HG03103 (cell line): Measurements from ENCODE around the gene EPHA10.
"Not testable (repeated sequence)": the region's sequence is repeated elsewhere in the genome, so short reads cannot be mapped to it uniquely, and the experiment has no call there.

Experiments used
- ATAC-seq: cut with Tn5 transposase; IDR thresholded peaks from one replicate; pipeline ENCODE4 v1.9.1; 2021; ENCODE audit warnings: low read depth; ENCODE audit not compliant: unreplicated experiment

Gene EPHA10

DNA sequence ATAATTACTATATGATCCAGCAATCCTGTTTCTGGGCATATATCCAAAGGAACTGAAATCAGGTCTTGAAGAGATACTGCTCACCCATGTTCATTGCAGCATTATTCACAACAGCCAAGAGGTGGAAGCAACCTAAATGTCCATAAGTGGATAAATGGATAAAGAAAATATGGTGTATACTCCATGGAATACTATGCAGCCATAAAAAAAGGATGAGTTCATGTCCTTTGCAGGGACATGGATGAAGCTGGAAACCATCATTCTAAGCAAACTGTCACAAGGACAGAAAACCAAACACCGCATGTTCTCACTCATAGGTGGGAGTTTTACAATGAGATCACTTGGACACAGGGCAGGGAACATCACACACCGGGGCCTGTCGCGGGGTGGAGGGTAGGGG is 26.3 kb downstream of the EPHA10 start:
- not testable (repeated sequence) for ATAC-seq

DNA sequence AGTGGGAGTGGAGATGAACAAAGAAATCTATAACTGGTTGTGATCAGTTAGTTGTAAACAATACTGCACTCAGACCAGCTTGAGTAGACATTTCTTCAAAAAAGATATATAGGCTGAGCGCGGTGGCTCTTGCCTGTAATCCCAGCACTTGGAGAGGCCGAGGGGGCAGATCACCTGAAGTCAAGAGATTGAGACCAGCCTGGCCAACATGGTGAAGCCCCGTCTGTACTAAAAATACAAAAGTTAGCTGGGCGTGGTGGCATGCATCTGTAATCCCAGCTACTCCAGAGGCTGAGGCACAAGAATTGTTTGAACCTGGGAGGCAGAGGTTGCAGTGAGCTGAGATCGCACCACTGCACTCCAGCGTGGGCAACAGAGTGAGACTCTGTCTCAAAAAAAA is 26.9 kb downstream of the EPHA10 start:
- ATAC-seq = not testable (repeated sequence)

DNA sequence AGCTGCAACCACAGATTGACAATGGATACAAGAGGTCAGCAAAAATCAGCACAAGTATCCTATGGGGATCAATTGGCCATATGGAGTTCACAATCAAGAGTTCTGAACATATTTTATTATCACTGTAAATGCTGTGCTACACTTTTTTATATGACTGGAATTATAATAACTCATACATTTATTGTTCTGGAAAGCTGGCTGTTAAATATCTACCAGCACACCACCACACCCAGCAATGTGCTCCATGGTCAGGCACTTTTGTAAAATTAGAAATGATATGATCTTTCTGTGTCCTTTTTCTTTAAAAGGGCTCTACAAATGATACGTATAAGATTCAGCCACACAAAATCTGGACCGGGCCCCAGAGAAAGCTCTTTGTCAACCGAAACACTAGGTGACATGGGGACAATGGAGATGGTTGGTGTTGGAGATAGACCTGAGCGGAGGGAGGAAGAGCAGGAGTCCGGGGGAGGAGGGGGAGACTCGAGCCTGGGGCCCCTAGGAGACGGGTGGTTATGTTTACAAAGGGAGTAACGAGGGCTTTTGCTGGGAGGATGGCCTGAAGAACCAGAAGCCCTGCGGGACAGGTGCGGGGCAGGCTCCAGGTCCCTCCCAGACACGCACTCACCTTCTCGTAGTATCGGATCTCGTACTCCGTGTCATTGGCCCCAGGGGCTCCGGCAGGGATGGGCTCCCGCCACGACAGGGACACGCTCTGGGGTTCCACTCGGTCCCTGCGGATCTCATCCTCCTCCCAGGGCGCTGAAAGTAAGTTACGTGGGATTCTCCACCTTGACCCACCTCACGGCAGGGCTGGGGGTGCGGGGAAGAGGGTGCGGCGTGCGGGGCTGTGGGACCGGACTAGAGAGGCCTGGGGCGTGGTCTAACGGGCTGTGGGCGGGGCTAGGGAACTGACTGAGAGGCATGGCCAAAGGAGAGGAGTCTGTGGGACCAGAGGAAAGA is 30.0 kb downstream of the EPHA10 start:
- ATAC-seq = no peak

DNA sequence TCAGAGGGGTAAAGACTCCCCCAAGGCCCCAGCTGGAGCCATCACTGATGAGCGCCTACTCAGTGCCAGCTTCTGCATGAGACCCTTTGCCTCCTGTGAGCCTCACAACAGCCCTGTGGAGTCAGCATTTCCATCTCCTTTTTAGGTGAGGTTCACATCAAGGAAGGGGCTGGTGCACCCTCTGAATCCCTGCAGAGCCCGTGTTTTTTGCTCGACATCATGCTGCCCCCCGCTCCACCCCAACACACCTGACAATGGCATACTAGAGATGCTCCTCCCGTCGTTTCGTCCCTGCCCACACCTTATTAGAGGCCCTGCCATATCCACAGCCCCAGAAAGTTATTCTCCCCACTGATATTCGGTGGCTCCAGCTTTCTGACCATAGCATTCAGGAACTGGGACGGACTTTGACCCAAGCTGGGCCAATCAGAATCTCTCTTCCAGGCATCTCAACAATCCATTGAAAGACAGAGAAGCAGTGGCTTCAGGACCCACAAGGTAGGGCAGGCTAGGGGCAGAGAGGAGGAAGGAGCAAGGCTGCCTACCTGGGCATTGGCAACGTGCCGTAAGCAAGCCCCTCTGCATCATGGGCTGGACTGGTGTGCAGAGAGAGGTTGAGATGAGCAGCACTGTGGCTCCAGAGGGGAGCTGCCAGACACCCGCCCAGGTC is 32.7 kb downstream of the EPHA10 start:
- no peak for ATAC-seq

DNA sequence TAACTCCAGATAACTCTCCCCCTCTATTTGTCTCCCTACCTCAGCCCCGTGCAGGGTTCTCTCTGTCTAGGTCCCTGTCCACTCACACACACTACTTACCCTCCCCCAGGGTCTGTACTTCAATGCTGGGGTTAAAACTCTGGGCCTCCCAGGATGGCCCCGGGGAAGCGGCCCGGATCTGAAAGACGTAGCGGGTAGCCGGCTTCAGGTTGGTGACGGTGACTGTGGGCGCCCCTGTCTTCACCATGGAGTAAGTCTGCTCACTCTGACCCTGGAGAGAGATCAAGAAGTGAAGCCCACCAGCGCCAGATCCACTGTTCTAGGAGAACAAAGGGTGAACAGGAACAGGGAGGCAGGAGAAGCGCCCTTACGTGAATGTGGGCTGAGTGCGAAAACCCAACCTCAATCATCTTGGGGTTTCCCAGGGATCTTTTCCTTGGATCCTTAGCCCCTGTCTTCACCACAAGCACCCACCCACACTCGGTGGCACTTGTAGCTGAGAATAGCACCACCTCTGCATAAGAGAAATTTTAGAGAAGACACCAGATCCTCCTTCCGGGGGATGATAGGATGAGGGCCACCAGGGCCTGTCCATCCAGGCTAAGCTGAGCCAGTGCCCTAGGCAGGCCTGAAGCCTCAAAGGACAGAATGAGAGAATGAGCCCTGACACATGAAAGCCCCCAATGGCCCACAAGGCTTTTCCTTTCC is 33.5 kb downstream of the EPHA10 start:
- no peak for ATAC-seq

DNA sequence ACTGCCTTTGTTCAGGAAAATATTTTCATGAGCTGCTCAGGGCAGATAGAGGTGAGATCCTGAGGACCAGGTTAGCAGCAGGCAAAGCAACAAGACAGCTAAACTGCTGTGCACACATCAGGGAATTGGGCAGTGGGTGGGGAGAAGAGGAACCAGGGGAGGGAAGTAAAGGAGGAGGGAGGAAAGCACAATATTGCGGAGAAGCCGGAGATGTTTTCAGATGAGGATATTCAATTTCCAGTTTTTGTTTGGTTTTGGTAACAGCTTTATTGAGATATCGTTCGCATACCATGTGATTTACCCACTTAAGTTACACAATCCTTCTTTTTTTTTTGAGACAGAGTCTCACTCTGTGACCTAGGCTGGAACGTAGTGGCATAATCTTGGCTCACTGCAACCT is 34.5 kb downstream of the EPHA10 start:
- no peak for ATAC-seq

DNA sequence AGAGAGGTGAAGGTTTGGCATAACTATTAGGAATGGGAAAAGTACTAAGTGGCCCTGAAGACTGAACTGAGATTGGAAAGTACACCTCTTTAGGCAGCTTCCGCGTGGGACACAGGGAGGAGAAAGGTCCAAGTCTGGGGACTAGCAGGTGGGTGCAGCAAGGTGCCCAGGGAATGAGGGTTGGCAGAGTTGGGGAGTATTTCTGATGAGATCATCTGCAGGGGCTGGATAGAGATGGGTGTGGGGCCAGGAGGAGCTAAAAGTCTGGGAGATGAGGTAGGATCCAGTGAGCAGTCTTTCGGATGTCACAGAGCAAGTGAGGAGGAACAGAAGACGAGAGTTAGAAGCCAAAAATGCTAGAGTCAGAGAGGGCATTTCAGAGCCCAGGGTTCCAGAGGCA is 36.5 kb downstream of the EPHA10 start:
- ATAC-seq = no peak

DNA sequence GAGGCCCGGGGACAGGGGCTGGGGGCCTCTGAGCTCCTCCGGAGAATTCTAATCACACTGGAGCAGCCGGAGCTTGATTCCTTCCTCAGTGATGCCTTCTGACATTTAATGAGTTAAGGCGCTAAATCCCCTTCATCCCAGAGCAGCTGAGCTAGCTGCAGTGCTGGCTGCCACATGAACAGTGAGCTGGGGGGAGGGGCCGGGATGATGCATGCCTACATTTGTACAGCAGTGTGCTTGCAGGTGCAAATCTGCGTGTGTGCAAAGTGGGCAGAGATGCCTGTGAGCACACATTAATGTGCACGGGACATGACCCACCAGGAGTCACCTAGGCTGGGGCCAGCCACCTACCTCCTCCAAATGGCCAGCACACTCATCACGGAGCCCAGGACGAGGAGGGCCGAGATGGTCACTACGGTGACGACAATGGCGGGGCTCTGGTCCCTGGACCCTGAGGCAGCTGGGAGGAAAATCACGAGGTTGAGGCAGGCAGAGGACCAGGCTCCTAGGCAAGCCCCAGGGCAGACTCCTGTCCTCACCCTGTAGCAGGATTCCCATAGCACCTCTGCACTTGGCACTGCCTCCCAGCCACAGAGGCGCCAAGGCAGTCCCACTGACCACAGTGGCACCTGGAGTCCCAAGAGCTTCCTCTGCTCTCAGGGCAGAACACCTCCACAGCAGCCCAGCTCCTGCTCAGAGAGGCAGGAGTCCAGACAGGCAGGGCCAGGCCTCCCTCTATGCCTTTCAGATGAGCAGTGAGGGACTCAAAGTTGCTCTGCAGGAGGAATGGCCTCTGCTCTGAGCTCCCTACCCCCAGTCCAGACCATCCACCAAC is 38.0 kb downstream of the EPHA10 start:
- no peak for ATAC-seq

DNA sequence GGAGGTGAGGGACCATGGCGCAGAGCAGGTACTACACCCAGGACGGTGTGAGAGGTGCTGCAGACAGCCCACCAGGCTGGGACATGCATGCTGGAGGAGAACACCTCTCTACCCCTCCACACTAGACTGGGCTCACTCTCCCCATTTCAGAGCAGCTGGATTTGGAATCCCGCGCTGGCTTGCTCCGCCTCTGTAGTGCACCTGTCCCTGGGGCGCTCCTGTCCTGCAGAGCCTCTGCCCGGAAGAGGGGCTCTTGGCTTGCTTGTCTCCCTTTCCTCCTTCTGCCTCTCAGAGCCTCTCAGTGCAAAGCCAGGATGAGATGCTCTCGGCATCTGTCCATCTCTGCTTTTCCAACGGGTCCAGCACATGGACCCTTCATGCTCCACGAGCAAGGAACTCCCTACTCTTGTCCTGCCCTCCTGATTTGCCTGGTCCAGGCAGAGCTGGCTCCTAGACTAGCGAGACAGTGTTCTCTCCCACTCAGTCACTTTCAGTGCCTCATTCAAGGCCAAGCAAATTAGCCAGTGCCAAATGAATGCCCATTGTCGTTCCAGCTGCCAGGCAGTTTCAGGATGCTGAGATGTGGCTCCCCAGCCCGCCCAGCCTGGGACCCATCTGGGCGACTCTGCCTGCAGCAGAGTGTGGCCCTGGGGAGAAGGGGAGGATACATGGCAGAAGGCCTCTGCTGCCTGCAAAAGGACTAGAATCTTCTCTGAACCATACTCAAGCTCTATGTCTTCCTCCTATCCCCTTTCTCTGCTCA is 38.9 kb downstream of the EPHA10 start:
- no peak for ATAC-seq

DNA sequence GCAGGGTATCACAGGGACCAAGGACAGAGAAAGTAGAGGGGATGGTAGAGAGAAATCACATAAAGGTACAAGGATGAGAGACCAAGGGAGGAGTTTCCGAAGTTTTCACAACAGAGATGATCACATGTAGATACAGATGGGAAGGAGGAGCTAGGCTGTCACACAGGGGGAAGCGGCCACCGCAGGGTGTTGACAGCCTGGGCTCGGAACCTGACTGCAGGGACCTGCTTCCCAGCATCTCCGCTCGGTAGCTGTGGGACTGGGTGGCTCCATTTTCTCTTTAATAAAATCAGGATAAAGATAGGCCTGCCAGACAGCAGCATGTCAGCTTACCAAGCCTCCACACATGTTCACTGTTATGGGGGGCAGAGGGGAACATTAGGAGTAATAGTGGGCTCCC is 40.3 kb downstream of the EPHA10 start:
- no peak for ATAC-seq

DNA sequence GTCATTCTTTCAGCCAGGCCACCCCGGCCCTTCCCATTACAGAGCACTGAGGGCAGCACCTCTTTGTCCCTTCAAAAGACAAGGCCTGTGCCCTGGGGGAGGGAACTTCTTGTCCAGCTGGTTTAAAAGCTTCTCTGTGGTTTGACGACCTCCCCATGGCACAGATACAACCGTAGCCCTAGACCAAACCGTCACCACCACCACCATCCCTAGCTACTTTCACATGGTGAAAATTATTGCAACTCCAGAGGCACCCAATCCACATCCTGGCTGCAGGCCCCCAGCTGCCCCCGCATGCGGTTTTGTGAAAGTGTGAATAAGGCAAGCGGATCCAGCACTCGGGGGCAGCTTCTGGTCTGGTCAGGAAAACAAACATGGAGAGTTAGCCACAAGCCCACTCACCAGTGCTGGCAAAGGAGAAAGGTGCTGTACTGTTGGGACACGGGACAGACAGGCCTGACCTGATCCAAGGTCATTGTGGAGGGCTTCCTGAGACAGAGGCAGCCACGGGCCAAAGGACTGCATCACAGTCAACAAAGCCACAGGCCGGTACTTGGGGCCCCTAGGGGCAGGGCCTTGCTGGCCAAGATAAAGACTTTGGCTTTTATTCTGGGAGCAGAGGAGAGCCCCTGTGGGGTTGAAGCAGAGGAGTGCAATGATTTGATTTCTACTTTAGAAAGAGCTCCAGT is 41.4 kb downstream of the EPHA10 start:
- no peak for ATAC-seq

DNA sequence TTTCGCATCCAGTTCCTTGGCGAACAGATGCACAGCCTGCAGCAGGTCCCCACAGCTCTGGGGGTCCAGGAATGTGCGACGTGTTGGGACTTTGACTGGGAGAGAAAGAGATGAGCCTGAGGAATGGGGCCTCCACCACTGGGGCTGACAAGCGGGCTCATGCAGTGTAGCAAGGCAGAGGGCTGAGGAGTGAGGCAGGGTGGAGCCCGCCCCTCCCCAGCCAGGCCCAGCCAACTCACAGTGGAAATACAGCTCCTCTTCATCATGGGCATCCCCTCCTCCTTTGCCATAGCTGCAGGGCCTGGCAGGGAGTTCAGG is 41.9 kb downstream of the EPHA10 start:
- no peak for ATAC-seq

DNA sequence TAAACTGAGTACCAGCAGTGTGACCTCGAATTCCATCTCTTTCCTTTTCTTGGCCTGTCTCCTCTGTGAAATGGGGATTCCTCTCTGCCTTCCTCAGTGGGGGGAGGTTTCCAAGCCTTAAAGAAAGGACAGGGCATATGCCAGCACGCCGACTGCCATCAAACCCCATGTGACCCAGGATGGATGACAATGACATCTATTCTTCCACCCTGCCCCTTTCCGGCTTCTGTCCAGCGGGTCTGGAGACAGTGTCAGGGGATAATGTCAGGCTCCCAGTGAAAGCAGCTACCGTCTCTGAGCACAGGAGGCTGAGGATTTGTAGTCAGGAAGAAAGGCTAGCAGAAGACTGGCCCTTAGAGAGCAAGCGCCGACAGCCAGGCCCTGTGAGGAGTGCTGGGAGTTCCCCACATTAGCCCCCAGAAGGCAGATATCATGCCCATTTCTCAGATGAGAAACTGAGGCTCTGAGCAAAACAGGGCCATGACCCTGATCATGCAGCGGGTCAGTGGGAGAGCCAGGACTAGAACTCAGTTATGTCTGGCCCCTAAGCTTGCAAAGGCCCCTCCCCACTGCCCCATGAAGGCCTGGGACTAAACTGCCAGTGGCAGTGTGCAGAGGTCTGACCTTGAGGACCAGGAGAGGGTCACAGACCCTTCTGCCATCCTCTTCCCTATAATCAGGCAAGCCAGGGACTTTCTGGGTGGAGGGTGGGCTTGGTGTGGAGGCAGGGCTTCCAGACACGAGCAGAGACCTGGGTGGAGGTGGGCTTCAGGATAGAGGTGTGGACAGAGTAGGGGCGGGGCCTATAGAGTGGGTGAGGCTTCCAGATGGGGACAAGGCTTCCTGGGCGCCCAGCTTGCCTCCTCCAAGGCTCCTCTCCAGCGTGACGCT is 42.5 kb downstream of the EPHA10 start:
- no peak for ATAC-seq

DNA sequence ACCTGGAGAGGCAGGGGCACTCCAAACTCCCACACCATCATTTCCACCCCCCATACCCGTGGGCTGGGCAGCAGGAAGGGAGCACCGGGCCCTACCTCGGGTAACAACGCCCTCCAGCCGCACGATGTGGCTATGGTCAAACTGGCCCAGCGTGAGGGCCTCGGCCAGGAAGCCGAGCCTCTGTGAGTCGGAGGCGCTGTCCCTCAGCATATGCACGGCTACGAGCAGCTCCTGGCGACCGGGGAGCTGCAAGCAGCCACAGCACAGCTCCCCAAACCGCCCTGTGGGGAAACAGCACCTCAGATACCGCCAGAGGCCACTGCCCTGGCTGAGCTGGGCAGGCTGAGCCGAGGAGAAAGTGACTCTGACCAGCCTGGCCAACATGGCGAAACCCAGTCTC is 43.4 kb downstream of the EPHA10 start:
- ATAC-seq = no peak

DNA sequence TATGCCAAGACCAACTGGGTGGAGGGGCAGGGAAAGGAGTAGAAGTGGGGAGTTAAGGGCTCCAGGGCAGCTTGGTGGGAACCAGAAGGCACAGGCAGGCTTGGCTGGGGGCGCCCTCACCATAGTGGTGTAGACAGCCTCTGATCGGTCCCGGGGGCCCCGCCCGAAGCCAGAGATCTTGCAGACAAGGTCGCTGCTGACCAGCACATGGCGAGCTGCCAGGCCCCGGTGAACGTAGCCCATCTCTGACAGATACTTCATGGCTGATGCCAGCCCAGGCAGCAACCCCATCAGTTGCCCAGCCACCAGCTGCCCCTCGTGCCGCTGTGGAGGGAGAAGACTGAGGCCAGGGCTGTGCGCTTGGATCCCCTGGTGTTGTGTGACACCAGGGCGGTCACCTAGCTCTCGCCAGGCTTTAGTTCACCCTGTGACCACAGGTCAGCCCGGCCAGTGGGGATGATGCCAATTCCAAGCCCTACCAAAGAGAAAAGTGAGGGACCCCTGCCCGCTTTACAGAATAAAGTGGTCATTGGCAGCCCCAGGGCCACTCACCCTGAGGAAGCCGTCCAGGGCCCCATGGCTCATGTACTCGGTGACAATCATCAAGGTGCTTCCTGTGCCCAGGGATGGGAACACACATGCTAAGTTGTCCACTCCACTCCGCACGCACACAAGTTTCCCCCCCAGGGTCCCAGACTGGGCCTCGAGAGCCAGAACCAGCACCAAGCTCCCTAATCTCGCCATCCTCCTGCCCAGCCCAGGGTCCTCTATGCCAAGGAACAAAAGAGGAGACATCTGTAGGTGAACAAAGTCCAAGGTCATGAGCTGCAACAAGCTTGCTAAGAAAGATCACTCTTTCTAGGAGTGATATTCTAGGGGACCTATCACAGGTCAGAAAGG is 44.4 kb downstream of the EPHA10 start:
- ATAC-seq = no peak

DNA sequence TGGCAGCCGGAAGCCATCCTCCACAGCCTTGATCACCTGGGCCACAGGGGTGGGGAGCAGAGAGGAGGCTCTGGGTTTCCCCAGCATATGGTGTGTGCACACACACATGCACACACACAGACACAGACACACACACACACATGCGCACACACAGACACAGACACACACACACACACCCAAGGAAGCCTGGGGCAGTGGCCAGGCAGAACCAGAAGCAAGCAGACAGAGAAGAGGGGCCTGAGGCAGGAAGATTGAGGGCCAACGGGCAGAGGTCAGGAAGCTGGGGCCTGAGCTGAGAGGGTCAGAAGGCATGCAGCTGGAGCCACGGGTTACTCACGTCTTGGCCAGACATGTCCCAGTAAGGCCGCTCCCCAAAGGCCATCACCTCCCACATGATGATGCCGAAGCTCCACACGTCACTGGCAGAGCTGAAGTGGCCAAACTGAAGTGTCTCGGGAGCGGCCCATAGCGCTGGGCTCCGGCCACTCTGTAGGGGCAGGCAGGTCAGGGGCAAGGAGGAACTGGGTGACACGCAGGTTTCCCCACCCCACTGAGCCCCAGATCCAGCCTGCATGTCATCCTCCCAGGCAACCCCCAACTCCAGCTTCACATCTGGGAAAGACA is 45.2 kb downstream of the EPHA10 start:
- no peak for ATAC-seq
